HG03558 (cell line): ENCODE measurements around the gene HDAC4.
A peak's percentile ranks its signal among the peaks of the same experiment; 100 is the strongest.

Source experiments
- ATAC-seq: cut with Tn5 transposase; IDR thresholded peaks from one replicate; pipeline ENCODE4 v1.9.1; 2021; ENCODE audit warnings: moderate number of reproducible peaks; ENCODE audit not compliant: unreplicated experiment; ENCODE audit errors: extremely low read depth

HDAC4 gene

DNA sequence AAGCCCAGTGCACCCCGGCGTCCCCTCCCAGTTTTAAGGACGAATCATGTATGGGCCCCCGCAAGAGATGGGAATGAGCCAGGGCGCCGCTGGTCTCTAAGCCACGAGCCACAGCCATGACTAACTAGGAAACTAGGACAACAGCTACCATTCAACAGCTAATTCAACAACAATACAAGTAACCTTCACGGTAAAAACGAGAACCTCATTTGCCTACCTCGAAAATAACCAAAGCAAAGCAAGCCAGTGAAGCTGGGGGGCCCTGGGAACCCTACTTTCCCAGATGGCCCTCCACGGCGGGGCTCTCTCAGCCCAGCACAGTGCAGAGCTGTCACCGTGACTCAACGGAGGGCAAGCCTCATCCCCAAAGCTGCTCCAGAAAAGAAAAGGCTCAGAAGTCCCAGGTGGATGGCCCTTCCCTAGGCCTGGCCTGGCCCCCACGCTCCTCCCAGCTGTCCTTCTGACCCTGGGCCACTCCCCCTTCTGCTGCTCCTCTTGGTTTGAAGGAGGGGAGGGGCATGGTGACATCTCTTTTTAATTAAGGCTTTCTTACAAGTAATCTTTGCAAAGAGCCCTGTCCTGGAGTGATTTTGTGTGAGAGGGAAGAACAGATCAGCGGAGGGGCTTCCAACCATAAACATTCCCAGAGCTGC, 126.3 kb downstream of the HDAC4 start:
- ATAC-seq = no peak

DNA sequence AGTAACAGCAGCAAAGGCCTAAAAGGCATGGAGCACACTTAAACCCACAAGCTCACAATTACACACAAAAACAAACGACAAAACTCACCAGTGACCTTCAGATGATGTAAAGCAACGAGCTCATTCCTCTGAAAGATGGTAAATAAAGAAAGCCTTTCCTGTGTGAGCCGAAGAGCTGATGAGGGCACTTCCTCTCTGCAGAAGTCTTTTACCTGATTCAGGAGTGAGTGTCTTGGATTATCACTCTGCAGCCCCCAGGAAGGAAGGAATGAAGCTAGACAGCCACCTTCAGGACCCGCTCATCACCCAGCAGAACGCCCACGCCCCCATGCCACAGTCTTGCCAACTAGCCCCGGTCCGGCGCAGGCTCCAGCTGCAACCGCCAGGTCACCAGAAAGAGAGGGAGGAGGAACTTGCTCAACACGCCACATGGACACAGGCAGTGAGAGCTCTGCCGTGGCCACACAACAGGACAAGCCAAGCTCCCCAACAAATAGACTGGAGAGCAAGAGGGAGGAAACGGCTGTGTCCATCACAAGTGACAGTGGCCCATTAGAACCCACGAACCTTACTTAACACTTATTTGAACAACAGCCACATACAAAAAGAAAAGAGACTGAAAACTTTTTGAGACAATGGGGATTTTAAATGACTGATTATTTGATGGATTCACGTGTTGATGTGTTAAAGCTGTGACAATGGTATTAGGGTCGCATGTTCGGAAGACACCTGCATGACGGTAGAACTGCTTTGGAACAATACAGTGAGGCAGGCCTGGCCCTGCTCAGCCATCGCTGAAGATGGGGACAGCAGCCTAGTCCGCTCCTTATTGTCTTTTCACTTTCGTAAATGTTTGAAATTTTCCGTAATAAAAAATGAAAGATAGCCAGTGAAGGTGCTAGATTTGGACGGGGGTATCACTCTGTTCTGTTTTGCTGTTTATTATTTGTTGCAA, 127.3 kb downstream of the HDAC4 start:
- ATAC-seq = no peak

DNA sequence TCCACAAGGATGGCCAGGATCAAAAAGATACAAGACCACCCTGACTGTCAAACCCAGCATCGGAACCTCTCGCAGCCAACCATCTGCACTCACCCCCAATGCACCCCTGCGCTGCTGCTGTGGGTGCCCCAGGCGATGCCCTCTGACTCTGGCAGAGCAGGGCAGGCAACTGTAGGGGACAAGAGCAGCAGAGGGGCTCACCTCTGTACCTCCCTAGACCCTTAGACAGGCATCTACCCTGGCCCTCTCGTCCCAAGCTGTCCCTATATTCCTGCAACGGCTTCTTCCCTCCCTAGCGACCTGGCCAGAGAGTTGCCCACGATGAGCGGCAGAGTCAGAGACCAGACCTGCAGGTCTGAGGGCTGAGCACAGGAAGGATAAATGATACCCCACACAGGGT, 128.2 kb downstream of the HDAC4 start:
- no peak for ATAC-seq

DNA sequence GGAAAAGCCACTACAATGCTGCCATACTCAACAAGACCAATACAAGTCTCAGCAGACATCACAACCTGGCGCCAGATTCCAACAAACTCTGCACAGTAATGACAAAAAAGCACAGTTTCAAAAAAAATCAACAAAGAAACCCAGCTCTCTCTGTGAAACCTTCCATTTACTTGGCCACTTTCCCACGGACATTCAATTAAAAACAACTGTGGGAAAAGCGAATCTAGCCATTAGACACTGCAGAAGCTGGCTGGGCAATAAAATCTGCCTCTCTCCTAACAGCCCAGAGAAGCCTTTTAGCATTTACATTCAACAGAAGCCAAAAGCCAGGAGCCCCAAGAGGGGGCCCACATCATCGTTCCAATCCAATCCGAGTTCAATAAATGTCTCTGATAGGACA, 128.9 kb downstream of the HDAC4 start:
- ATAC-seq = no peak

DNA sequence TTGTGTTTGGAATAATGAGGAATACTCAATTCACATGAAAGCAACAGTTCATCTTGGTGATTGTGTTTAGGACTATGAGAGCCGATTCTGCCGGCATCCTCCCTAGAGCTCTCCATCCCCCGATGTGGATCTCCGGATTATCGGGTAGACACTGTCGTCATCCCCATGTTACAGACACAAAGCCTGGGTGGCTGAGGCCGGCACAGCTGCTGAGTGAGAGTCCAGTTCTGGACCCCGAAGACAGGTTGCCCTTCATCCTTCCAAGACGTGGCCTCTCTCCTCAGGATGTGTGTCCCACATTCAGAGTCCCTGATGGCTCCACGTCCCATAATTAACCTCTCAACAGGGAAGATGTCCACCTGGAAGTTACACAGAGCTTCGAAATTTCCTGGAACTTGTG, 129.3 kb downstream of the HDAC4 start:
- no peak for ATAC-seq

DNA sequence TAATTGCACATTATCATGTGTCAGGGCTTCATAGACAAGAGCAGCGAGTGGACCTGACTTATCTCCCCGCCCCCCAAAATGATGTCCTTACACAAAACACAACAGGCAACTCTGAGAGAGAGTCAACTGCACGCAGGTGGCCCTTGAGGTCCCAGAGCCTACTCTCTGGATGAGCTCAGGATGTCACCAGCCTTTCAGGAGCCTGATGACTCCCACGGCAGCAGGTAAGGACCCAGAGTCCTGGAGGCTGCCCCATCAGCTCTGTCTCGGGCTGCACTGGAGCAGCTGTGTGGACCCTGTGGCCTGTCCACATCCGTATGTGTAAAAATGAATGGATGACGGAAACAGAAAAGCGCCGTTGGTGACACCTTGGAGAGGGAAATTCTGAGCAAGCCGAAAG, 130.9 kb downstream of the HDAC4 start:
- ATAC-seq = no peak

DNA sequence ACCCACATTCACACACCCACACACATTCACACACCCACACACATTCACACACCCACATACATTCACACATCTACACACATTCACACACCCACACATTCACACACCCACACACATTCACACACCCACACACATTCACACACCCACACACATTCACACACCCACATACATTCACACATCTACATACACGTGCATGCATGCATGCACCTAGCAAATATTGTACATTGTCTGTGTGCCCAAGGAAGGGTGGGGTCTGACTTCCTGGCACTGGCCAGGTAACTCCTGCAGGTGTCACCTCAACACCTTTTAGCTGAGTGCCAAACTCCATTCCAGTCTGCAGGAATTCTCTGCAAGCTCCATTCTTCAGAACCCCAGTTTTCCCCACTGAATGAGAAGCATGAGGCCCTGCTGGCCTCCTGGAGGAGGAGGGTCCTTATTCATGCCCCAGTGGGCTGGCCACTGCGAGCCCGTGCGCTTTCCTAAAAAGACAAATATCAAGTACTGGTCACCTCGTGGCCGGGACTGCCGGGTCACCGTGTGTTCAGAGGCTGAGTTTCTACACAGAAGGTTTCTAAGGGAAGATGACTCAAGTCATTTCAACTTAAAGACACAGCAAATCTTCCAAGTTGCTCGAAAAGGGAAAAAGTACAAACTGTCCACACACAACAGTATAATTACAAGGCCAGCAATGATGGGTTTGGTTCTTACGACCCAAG, 131.5 kb downstream of the HDAC4 start:
- ATAC-seq = no peak

DNA sequence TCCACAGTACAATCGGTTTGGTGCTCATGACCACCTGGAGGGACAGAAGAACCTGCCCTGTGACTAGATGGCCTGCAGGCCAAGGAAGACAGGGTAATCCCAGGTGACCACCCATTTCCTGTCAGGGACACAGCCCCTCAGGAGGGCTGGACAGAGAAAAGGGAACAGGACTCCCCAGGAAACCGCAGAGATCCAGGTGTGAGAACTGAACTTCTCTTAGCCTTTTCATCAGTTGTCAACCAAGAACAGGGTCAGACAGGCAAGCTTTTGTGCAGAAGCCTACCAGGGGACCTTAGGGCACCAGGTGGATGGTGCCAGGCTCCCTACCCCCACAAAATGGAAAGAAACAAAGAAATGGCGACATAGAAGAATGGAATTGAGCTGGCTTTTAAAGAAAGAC, 132.3 kb downstream of the HDAC4 start:
- ATAC-seq = no peak

DNA sequence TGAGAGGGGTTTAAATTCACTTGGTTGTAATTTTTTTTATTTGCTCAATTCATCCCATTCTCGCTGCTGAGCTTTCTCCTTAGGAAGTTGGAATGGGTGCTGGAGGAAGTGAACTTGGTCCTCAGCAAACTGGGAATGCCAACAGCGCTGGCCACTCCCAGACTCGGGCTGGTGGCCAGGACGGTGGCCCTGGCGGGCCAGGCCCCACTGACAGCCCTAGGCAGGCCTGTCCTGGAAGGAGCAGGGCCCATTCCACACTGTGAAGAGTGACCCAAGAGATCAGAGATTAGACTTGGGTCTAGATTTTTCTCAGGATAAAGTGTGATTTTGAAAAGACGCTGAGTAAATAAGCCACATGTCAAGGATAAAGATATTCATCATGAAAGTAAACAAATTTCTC, 132.7 kb downstream of the HDAC4 start:
- no peak for ATAC-seq

DNA sequence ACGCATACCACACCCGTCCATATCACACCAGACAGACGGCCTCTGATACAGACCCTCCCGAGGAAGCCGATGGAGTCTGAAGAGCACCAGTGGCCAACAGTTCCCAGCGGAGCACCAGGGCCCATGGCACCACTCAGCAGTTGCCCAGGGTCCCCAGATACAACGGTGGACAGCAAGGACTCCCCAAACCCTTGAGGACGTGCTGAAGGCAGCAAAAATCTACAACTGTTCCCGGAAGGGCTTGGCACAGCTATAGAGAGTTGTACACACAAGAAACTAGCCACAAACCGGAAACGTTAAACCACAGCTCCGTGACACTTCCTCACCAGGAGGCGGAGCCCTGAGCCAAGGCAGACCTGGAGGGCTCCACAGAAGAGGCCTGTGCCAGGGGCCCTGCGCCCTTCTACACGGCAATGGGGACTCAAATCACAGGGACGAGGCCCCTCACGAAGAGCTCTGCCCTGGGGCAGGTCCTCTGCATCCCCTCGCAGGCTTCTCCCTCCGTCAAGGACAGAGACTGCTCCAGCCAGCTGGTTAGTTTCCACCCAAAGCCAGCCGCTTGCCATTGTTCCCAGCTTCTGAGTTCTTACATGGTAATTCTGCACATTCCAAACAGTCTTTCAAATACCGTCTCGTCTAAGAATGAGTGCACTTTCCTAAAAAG, 133.4 kb downstream of the HDAC4 start:
- peak; percentile 82 for ATAC-seq

DNA sequence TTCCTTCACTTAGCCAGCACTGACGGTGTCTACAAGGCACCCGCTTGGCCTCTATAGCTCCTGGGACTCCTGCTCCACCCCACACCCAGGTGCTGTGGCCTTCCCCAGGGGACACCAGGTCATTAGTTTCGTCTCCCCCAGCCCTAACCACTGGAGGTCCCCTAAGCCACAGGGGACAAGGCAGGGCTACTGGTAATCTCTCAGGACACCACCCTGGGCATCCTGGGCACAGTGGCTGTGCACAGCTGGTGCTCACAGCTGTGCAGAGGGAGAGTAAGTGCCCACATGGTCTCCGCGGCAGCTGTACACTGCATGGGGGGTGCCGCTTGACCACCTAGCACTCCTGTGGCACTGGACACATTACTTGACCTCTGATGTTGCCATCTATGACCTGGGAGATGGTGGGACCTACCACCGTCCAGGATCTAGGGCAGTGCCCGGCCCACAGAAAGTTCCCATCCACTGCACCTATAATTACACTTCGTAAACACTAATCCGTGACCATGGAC, 134.0 kb downstream of the HDAC4 start:
- ATAC-seq = no peak

DNA sequence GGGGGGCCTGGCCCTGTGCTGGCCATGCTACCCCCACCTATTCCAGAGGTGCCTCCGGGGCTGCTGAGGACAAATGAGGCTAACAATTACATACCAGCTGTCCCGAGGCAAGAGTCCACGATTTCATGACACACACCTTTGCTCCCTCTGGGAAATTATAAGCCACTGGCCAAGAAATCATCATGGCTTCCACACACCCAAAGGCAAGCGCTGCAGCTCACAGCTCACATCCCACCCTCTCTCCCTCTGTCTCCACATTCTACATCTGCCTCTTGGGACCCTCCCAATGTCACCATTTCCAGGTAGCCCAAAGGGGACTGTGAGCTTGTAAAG, 134.4 kb downstream of the HDAC4 start:
- no peak for ATAC-seq

DNA sequence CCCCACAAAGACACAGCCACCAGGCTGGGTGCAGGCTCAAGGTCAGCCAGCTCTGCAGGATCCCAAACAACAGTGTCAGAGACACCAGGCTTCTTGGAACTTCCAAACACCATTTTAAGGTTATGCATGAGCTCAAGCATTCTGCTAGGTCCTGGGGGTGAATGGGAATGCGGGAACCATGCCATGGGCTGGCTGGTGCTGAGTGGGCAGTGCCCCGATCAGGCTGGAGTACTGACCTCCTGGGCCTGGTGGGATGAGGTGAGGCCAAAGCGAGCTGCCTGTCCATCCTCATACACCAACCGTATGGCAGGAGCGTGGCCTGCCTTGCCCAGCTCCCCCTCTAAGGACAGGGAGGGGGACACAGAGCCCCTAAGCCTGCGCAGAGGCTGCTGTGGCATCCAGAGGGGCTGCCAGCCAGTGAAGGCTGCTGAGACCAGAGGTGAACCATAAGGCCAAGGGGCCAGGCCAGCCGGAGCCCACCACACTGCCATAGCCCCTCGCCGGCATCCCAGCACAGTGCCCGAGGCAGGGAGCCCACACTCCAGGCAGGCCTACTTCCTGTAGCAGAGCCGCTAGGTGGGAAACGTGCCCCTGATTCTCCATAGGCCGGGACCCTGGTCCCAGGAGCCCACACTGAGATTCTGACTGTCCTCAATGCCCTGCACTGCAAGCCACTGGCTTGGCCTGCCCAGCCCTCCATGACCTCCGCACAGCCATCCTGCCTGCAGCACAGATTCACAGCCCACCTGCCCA, 135.0 kb downstream of the HDAC4 start:
- ATAC-seq = no peak

DNA sequence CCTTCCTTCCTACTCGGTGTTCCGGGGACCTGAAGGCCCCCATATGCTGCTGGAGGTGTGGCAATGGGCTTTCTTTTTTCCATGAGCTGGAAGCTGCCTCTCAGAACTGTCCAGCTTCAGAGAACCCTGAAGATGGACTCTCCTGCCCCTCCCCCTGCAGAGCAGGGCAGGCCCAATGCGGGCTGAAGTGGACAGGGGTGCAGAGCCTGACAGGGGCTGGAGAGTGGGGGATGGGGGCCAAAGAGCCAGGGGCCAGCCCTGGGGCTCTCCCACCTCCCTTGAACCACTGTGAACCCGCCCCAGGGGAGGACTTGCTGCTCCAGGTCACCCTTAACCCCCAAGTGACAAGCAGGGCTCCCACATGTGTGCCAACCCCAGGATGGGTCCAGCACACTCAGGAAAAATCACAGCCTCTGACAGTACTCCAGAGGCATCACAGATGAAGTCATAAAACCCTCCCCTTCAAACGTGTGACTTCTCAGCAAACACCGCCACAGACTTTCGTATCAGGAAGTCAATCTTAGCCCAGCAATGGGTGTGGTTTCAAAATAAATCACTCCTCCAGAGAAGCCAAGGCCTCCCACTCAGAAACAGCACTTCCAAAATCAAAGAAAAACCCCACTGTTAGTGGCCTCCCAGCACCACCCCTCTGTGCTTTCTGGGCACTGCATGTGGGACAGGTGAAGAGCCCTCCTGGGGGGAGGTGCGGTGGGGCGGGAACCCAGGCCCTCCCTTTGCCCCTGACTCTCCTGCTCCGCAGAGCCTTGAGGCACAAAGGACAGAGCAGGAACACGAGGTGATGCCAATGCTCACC, 135.8 kb downstream of the HDAC4 start:
- ATAC-seq = no peak

DNA sequence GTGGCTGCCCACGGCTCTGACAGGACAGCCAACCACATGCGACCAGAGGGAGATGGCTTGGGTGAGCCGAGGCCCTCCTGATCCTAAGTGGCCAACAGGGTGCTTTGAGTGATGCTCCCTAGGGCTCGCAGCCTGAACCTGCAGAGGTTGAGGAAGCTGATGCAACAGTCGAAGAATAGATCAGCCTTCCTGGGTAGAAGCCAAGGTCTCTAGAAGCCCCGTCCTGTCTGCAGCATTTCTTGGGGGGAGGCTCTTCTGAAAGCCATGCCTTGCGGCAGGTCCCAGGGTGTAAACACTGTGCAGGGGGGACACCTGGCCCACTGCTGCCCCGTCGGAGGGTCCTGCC, 136.4 kb downstream of the HDAC4 start:
- no peak for ATAC-seq

DNA sequence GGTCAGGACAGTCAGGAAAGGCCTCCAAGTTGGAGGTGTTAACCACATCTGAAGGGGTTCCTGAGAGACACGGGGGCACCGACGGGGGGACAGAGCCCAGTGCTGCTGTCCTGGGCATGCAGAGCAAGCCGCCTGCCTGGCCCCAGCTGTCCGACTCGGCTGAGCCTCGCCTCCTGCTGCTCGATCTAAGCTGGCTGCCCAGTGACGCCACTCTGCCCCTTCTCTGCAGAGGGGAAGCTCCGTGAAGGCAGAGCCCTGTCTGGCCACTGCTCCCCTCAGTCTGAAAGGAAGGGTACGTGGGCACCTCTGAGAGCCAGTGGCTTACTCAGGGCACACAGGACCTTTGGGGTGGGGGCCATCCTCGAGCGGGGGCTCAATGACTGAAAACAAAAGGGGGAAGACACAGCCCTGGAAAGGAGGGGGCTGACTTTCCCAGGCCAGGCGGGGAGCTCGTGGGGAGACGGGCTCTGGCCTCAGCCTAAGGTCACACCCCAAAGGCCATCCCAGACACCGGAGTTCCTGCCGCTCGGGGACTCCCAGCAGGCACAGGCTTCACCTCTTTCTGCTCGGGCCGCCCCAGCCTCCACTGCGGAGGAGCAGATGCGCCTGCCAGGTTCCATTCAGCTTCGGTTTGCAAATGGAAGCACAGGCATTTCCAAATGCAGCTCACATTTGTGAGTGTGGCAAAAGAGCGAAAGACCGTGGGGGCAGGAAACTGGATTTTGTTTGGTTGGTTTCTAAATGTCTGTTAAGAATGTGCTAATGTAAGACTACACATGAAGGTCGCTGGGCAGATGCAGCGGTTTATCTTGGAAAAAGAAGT, 136.9 kb downstream of the HDAC4 start:
- ATAC-seq = no peak

DNA sequence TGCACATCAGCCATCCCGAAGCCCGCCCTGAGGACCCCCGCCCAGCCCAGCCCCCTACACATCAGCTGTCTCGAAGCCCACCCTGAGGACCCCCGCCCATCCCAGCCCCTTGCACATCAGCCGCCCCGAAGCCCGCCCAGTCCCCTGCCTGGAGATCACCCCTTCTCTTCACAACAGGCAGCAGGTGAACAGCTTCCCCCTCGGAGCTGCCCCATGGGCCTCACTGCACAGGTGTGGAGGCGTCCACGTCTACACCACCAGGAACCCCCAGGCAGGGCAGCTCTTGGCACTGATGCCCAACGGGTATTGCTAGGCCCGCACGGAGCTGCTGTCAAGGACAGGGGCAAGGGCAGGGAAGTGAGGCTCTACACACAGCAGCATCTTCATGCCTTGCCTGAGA, 137.6 kb downstream of the HDAC4 start:
- no peak for ATAC-seq

DNA sequence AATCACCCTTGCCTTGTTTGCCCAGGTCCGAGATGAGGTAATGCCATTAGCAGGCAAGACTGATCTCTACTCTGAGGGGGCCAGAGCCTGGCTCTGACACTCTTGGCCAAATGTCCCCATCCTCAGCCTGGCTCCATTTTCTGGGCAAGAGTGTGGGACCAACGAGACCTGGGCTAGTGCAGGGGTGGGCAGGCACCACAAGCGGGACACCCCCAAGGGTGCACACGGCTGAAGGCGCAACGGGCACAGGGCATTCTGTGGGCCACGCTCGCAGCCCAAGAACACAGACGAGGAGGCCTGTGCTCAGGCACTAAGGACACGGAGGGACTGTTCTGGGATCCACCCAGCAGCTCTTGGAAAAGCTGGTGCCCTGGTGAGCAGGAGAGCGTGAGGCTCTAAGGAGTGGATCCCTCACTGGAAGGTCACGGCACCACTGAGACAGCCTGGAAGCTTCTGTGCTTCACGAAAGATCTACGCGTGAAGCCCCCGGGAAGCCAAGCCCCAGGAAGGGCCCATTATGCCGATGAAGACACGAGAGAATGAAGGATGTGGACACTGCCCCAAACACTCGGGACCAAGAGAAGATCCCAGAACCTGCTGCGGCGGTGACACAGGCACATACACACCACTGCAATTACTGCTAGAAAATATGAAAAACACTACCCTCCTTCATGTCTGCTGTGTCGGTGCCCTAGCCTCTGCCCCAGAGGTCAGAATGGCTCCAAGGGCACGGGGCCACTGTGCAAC, 138.2 kb downstream of the HDAC4 start:
- no peak for ATAC-seq
